ENCODE measurements around the gene PRRX2.
A peak's percentile ranks its signal among the peaks of the same experiment; 100 is the strongest.

PRRX2 gene

GRCh38 chr9:129639756-129640085 is 25.7 kb upstream of the PRRX2 start:
- Histone ChIP-seq H3K9me2 (ENCODE audit: low read depth, low read length) (no peaks in the 10 kb centered on the region), H3K4me1 (ENCODE audit: insufficient read depth, low read length, severe bottlenecking) (peaks cover 18% of the 10 kb centered on the region), H3K4me3 (ENCODE audit: low read depth, low read length, poor library complexity, severe bottlenecking) (no peak overlapping the region), H2AFZ (ENCODE audit: low read length) (no peak overlapping the region), H3K4me2 (ENCODE audit: low read length) (no peak overlapping the region), H3K9ac (ENCODE audit: low read length) (no peak overlapping the region), H3K9me3 (ENCODE audit: low read length) (no peaks in the 10 kb centered on the region), H3K36me3 (ENCODE audit: insufficient read depth, low read length) (peaks cover 42% of the 10 kb centered on the region), H3F3A (ENCODE audit: insufficient read depth, low read length) (no peaks in the 10 kb centered on the region), H3K79me2 (ENCODE audit: insufficient read depth, low read length) (no peaks in the 10 kb centered on the region), H3K27me3 (ENCODE audit: insufficient read depth, low read length) (no peaks in the 10 kb centered on the region), H4K20me1 (ENCODE audit: insufficient read depth, low read length) (no peaks in the 10 kb centered on the region), H3K27ac (ENCODE audit: low read depth, low read length, poor library complexity, severe bottlenecking) (no peak overlapping the region)
- TF ChIP-seq EZH2 (IDR thresholded peaks at IDR 0.05; ENCODE audit: borderline replicate concordance, low read length) (no peak), CTCF (IDR thresholded peaks at IDR 0.05; ENCODE audit: low read length) (no peak)

- H3K27ac ChIP-seq (ENCODE audit: low read depth, low read length, poor library complexity, severe bottlenecking): no peak overlapping the region
- peak overlapping the region; percentile 78 for H3K4me2 ChIP-seq (ENCODE audit: low read length)
- no peak overlapping the region; the same call in 1 of the 2 replicates for H3K9ac ChIP-seq (ENCODE audit: low read length)
- no peak for TF ChIP-seq EZH2 (IDR thresholded peaks at IDR 0.05; ENCODE audit: borderline replicate concordance, low read length)
- TF ChIP-seq CTCF (IDR thresholded peaks at IDR 0.05; ENCODE audit: low read length): no peak
- peaks cover 36% of the 10 kb centered on the region for H3K36me3 ChIP-seq (ENCODE audit: insufficient read depth, low read length)
- no peaks in the 10 kb centered on the region for H3K27me3 ChIP-seq (ENCODE audit: insufficient read depth, low read length)
- peak overlapping the region; percentile 98 for H3K4me3 ChIP-seq (ENCODE audit: low read depth, low read length, poor library complexity, severe bottlenecking)
- no peaks in the 10 kb centered on the region for H3K9me3 ChIP-seq (ENCODE audit: low read length)
- no peaks in the 10 kb centered on the region for H3K9me2 ChIP-seq (ENCODE audit: low read depth, low read length)
- H2AFZ ChIP-seq (ENCODE audit: low read length): no peak overlapping the region
- no peaks in the 10 kb centered on the region for H3F3A ChIP-seq (ENCODE audit: insufficient read depth, low read length)
- H4K20me1 ChIP-seq (ENCODE audit: insufficient read depth, low read length): no peaks in the 10 kb centered on the region
- no peaks in the 10 kb centered on the region for H3K79me2 ChIP-seq (ENCODE audit: insufficient read depth, low read length)
- H3K4me1 ChIP-seq (ENCODE audit: insufficient read depth, low read length, severe bottlenecking): peaks cover 18% of the 10 kb centered on the region
Observed at GRCh38 chr9:129640086-129640870, 25.2 kb upstream of the PRRX2 start.

GRCh38 chr9:129640871-129641749 is 24.3 kb upstream of the PRRX2 start:
- peak overlapping the region; percentile 98 for H3K4me3 ChIP-seq (ENCODE audit: low read depth, low read length, poor library complexity, severe bottlenecking)
- H2AFZ ChIP-seq (ENCODE audit: low read length): no peak overlapping the region
- H3K4me2 ChIP-seq (ENCODE audit: low read length): peak overlapping the region; percentile 78
- H4K20me1 ChIP-seq (ENCODE audit: insufficient read depth, low read length): no peaks in the 10 kb centered on the region
- no peaks in the 10 kb centered on the region for H3K9me3 ChIP-seq (ENCODE audit: low read length)
- H3K79me2 ChIP-seq (ENCODE audit: insufficient read depth, low read length): no peaks in the 10 kb centered on the region
- no peaks in the 10 kb centered on the region for H3F3A ChIP-seq (ENCODE audit: insufficient read depth, low read length)
- H3K9me2 ChIP-seq (ENCODE audit: low read depth, low read length): no peaks in the 10 kb centered on the region
- H3K9ac ChIP-seq (ENCODE audit: low read length): peak overlapping the region; percentile 87
- peaks cover 18% of the 10 kb centered on the region for H3K4me1 ChIP-seq (ENCODE audit: insufficient read depth, low read length, severe bottlenecking)
- H3K36me3 ChIP-seq (ENCODE audit: insufficient read depth, low read length): peaks cover 30% of the 10 kb centered on the region
- no peak for TF ChIP-seq EZH2 (IDR thresholded peaks at IDR 0.05; ENCODE audit: borderline replicate concordance, low read length)
- TF ChIP-seq CTCF (IDR thresholded peaks at IDR 0.05; ENCODE audit: low read length): no peak
- H3K27me3 ChIP-seq (ENCODE audit: insufficient read depth, low read length): no peaks in the 10 kb centered on the region
- no peak overlapping the region for H3K27ac ChIP-seq (ENCODE audit: low read depth, low read length, poor library complexity, severe bottlenecking)

Data from OCI-LY1 (cell line).